T-helper 17 cell (primary cell): ENCODE data around the gene ATP4A. TPM values are rescaled to one million over a fixed set of nuclear protein-coding genes. Genes with fewer than 3 reads are reported as not detected.
A peak's percentile ranks its signal among the peaks of the same experiment; 100 is the strongest.

Experiments
- ATAC-seq: fragments of 150-1000 bp; cut with Tn5 transposase; 2 replicates; pipeline ENCODE4 v1.10.0; 2021; ENCODE audit warnings: mild to moderate bottlenecking, moderate library complexity
- DNase-seq, 3 donors: peaks; one replicate each; pipeline versions ENCODE4 v3.0.0 to v3.0.0-alpha.2; 2020 to 2021
- H3K9me3 ChIP-seq: one replicate; pipeline ENCODE4 v1.7.0; 2013; ENCODE audit warnings: low read length, mild to moderate bottlenecking; ENCODE audit not compliant: control insufficient read depth, poor library complexity, severe bottlenecking
- H3K27ac Mint-ChIP-seq: one replicate; pipeline ENCODE4 v1.8.0; 2022; ENCODE audit warnings: mild to moderate bottlenecking, moderate library complexity, mixed read lengths
- H3K27me3 Mint-ChIP-seq: one replicate; pipeline ENCODE4 v1.8.0; 2022; ENCODE audit warnings: mixed read lengths
- H3K36me3 Mint-ChIP-seq: one replicate; pipeline ENCODE4 v1.8.0; 2022; ENCODE audit warnings: low read depth, mixed read lengths
- H3K4me1 Mint-ChIP-seq: one replicate; pipeline ENCODE4 v1.8.0; 2022; ENCODE audit warnings: mild to moderate bottlenecking, mixed read lengths
- H3K4me3 Mint-ChIP-seq: one replicate; pipeline ENCODE4 v1.8.0; 2022; ENCODE audit warnings: mild to moderate bottlenecking, moderate library complexity, mixed read lengths
- total RNA-seq, 4 donors: library from RNA in 2 of 4; stranded (reverse) in 2 of 4; gene quantifications; one replicate each; pipeline ENCODE4 v1.2.3 and lab custom pipeline; 2022 to 2026

The ATP4A gene
- total RNA-seq, 2 donors from 2014 or later, result not detected

- no peak overlapping the region for H3K4me3 Mint-ChIP-seq
- DNase-seq (no peak), ATAC-seq (no peak)
- H3K27me3 Mint-ChIP-seq, result peaks cover 16% of the 10 kb centered on the region
- no peaks in the 10 kb centered on the region for H3K9me3 ChIP-seq
- H3K27ac Mint-ChIP-seq, result no peak overlapping the region
- peaks cover 6% of the 10 kb centered on the region for H3K4me1 Mint-ChIP-seq
- H3K36me3 Mint-ChIP-seq, result no peaks in the 10 kb centered on the region
Measured at GRCh38 chr19:35590875-35591274, 27.4 kb upstream of the ATP4A start.

- H3K27ac Mint-ChIP-seq, result no peak overlapping the region
- no peak overlapping the region for H3K4me3 Mint-ChIP-seq
- peaks cover 3% of the 10 kb centered on the region for H3K36me3 Mint-ChIP-seq
- no peaks in the 10 kb centered on the region for H3K9me3 ChIP-seq
- peaks cover 45% of the 10 kb centered on the region for H3K27me3 Mint-ChIP-seq
- peaks cover 2% of the 10 kb centered on the region for H3K4me1 Mint-ChIP-seq
- ATAC-seq, result no peak
- no peak for DNase-seq
Measured at GRCh38 chr19:35587321-35587720, 23.9 kb upstream of the ATP4A start.

- DNase-seq (no peak), ATAC-seq (no peak)
- Mint-ChIP-seq H3K4me3 (no peak within 1 kb of the TSS), H3K27me3 (peaks cover 45% of the 10 kb centered on the region), H3K27ac (no peak within 1 kb of the TSS), H3K36me3 (peaks cover 3% of the 10 kb centered on the region), H3K4me1 (no peaks in the 10 kb centered on the region)
- no peaks in the 10 kb centered on the region for H3K9me3 ChIP-seq
Measured at GRCh38 chr19:35585848-35586247, 22.4 kb upstream of the ATP4A start, which contains the start of gene PMIS2. Gene PMIS2 (plus strand): TSS chr19:35586173. CDS start chr19:35586260, 87 bp downstream.

- Mint-ChIP-seq H3K27me3 (peaks cover 55% of the 10 kb centered on the region), H3K36me3 (peaks cover 4% of the 10 kb centered on the region), H3K27ac (no peak overlapping the region), H3K4me3 (no peak overlapping the region), H3K4me1 (no peaks in the 10 kb centered on the region)
- DNase-seq (no peak), ATAC-seq (no peak)
- H3K9me3 ChIP-seq, result no peaks in the 10 kb centered on the region
Measured at GRCh38 chr19:35582760-35583159, 19.3 kb upstream of the ATP4A start.

GRCh38 chr19:35578707-35579106 is 15.2 kb upstream of the ATP4A start:
- H3K4me3 Mint-ChIP-seq, result no peak overlapping the region
- DNase-seq (no peak), ATAC-seq (no peak)
- H3K36me3 Mint-ChIP-seq, result peaks cover 4% of the 10 kb centered on the region
- no peak overlapping the region for H3K27ac Mint-ChIP-seq
- H3K4me1 Mint-ChIP-seq, result no peaks in the 10 kb centered on the region
- H3K9me3 ChIP-seq, result no peaks in the 10 kb centered on the region
- H3K27me3 Mint-ChIP-seq, result peaks cover 23% of the 10 kb centered on the region

GRCh38 chr19:35577918-35578317 is 14.5 kb upstream of the ATP4A start:
- Mint-ChIP-seq H3K4me3 (no peak overlapping the region), H3K36me3 (peaks cover 4% of the 10 kb centered on the region), H3K27ac (no peak overlapping the region), H3K4me1 (no peaks in the 10 kb centered on the region), H3K27me3 (peaks cover 16% of the 10 kb centered on the region)
- H3K9me3 ChIP-seq, result no peaks in the 10 kb centered on the region
- ATAC-seq (no peak), DNase-seq (no peak)

GRCh38 chr19:35571406-35571965 is 8.0 kb upstream of the ATP4A start:
- no peaks in the 10 kb centered on the region for H3K9me3 ChIP-seq
- H3K27ac Mint-ChIP-seq, result no peak overlapping the region
- peaks cover 33% of the 10 kb centered on the region for H3K27me3 Mint-ChIP-seq
- no peak overlapping the region for H3K4me3 Mint-ChIP-seq
- no peaks in the 10 kb centered on the region for H3K4me1 Mint-ChIP-seq
- ATAC-seq (no peak), DNase-seq (no peak)
- H3K36me3 Mint-ChIP-seq, result peaks cover under 1% of the 10 kb centered on the region

- no peak for ATAC-seq
- peaks cover 47% of the 10 kb centered on the region for H3K27me3 Mint-ChIP-seq
Measured at GRCh38 chr19:35569281-35569781, 5.9 kb upstream of the ATP4A start.

GRCh38 chr19:35566738-35567137 is 3.3 kb upstream of the ATP4A start:
- DNase-seq (no peak), ATAC-seq (no peak)
- H3K27me3 Mint-ChIP-seq, result peaks cover 62% of the 10 kb centered on the region
- H3K36me3 Mint-ChIP-seq, result peaks cover 5% of the 10 kb centered on the region
- no peaks in the 10 kb centered on the region for H3K9me3 ChIP-seq
- peaks cover 3% of the 10 kb centered on the region for H3K4me1 Mint-ChIP-seq
- H3K4me3 Mint-ChIP-seq, result no peak overlapping the region
- no peak overlapping the region for H3K27ac Mint-ChIP-seq

More at GRCh38 chr19:35569281-35569781, 5.9 kb upstream of the ATP4A start:
- H3K36me3 Mint-ChIP-seq, result no peaks in the 10 kb centered on the region
- no peak overlapping the region for H3K27ac Mint-ChIP-seq
- H3K4me3 Mint-ChIP-seq, result no peak overlapping the region
- no peaks in the 10 kb centered on the region for H3K9me3 ChIP-seq
- DNase-seq, result no peak
- no peaks in the 10 kb centered on the region for H3K4me1 Mint-ChIP-seq

- Mint-ChIP-seq H3K4me3 (no peak overlapping the region), H3K36me3 (peaks cover 11% of the 10 kb centered on the region), H3K27ac (no peak overlapping the region), H3K4me1 (peaks cover 9% of the 10 kb centered on the region), H3K27me3 (peaks cover 64% of the 10 kb centered on the region)
- DNase-seq (no peak), ATAC-seq (no peak)
- no peaks in the 10 kb centered on the region for H3K9me3 ChIP-seq
Measured at GRCh38 chr19:35565016-35565856, 1.8 kb upstream of the ATP4A start.

GRCh38 chr19:35562776-35563175 is 682 bp downstream of the ATP4A start:
- no peak overlapping the region for H3K27ac Mint-ChIP-seq
- H3K27me3 Mint-ChIP-seq, result peaks cover 64% of the 10 kb centered on the region
- no peak overlapping the region for H3K4me3 Mint-ChIP-seq
- H3K36me3 Mint-ChIP-seq, result peaks cover 13% of the 10 kb centered on the region
- H3K4me1 Mint-ChIP-seq, result peaks cover 14% of the 10 kb centered on the region
- H3K9me3 ChIP-seq, result no peaks in the 10 kb centered on the region
- no peak for ATAC-seq
- no peak for DNase-seq

GRCh38 chr19:35562336-35562735 is 1.1 kb downstream of the ATP4A start:
- peaks cover 63% of the 10 kb centered on the region for H3K27me3 Mint-ChIP-seq
- peaks cover 14% of the 10 kb centered on the region for H3K4me1 Mint-ChIP-seq
- ATAC-seq, result no peak
- no peak for DNase-seq
- peaks cover 13% of the 10 kb centered on the region for H3K36me3 Mint-ChIP-seq
- H3K9me3 ChIP-seq, result no peaks in the 10 kb centered on the region
- H3K27ac Mint-ChIP-seq, result no peak overlapping the region
- H3K4me3 Mint-ChIP-seq, result no peak overlapping the region

- peaks cover 13% of the 10 kb centered on the region for H3K36me3 Mint-ChIP-seq
- H3K9me3 ChIP-seq, result no peaks in the 10 kb centered on the region
- H3K27me3 Mint-ChIP-seq, result peaks cover 56% of the 10 kb centered on the region
- H3K4me3 Mint-ChIP-seq, result peak overlapping the region; percentile 31
- DNase-seq (no peak), ATAC-seq (no peak)
- H3K4me1 Mint-ChIP-seq, result peaks cover 17% of the 10 kb centered on the region
- H3K27ac Mint-ChIP-seq, result no peak overlapping the region
Measured at GRCh38 chr19:35561436-35561835, 2.0 kb downstream of the ATP4A start.
